HG02938 (cell line): ENCODE measurements around the gene LTBP4.
"Not testable (repeated sequence)": the region's sequence is repeated elsewhere in the genome, so short reads cannot be mapped to it uniquely, and the experiment has no call there.

Source experiments
- ATAC-seq: cut with Tn5 transposase; IDR thresholded peaks from one replicate; pipeline ENCODE4 v1.9.1; 2021; ENCODE audit warnings: mild to moderate bottlenecking, moderate library complexity; ENCODE audit not compliant: unreplicated experiment

The LTBP4 gene

DNA sequence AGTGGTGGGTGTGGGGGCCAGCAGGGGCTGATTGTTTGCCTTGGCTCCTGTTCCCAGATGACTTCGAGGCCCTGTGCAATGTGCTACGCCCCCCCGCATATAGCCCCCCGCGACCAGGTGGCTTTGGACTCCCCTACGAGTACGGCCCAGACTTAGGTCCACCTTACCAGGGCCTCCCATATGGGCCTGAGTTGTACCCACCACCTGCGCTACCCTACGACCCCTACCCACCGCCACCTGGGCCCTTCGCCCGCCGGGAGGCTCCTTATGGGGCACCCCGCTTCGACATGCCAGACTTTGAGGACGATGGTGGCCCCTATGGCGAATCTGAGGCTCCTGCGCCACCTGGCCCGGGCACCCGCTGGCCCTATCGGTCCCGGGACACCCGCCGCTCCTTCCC lies 25.7 kb downstream of the LTBP4 start:
- no peak for ATAC-seq

DNA sequence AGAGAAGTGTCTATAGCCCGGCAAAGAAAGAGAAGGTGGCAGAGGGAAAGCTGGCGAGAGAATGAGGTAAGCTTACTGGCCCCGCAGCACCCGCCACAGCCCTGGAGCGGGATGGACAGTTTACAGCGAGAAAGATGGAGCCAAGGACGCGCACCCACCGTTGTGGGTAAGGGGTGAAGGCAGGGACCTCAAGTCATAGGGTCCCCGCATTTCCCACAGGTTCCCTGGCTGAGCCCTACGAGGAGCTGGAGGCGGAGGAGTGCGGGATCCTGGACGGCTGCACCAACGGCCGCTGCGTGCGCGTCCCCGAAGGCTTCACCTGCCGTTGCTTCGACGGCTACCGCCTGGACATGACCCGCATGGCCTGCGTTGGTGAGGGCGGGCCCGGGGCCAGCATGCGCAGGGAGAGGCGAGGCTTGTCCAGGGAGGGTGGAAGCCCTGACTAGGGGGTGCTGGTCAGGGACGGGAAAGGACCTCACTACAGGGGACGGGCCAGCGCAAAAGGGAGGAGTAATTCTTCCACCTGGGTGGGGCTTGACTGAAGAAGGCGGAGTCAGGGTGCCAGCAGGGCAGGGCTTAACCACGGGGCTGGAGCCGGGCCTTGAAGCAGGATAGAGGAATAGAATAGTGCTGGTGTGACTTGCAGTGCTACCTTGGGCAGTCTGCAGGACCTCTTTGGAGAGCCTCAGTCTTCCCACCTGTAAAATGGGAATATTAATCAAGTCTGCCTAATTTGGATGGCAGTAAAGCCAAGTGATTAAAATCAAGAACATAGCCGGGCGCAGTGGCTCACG lies 26.5 kb downstream of the LTBP4 start:
- no peak for ATAC-seq

DNA sequence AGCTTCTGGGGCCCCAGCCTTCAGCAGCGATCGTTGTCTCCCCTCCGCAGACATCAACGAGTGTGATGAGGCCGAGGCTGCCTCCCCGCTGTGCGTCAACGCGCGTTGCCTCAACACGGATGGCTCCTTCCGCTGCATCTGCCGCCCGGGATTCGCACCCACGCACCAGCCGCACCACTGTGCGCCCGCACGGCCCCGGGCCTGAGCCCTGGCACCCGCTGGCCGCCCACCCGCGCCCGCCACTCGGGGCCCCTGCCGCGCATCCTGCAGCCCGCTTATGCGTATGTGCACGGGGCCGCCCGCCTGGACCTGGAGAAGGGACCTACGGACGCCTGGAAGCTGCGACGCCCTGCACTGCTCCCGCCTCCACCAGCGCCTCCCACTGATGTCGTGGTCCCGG lies 28.2 kb downstream of the LTBP4 start:
- ATAC-seq, result no peak

- ATAC-seq, result no peak
Observed at GRCh38 chr19:40630571-40631160, 29.5 kb downstream of the LTBP4 start.

DNA sequence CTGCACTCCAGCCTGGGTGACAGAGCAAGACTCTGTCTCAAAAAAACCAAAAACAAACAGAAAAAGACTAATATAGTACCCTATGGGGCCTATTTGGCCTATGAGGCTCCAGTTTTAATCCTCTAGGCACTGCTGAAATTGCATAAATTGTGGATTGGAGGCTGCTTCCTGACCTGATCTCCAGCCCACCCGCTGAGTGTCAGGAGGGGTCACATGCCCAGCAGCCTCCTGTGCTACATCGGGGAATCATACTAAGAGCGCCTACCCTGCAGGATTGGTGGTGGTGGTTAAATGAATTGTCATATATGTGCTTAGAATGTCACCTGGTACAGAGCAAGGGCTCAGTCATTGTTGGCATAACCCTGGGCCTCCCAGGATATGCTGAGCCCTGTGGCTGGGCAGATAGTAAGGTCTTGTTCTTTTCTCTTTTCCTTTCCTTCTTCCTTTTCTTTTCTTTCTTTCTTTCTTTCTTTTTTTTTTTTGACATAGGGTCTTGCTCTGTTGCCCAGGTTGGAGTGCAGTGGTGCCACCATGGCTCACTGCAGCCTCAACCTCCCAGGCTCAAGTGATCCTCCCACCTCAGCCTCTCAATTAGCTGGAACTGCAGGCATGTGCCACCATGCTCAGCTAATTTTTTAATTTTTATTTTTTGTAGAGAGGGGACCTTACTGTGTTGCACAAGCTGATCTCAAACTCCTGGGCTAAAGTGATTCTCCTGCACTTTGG lies 31.3 kb downstream of the LTBP4 start:
- ATAC-seq, result no peak

GRCh38 chr19:40633207-40633606 lies 32.0 kb downstream of the LTBP4 start:
- no peak for ATAC-seq

DNA sequence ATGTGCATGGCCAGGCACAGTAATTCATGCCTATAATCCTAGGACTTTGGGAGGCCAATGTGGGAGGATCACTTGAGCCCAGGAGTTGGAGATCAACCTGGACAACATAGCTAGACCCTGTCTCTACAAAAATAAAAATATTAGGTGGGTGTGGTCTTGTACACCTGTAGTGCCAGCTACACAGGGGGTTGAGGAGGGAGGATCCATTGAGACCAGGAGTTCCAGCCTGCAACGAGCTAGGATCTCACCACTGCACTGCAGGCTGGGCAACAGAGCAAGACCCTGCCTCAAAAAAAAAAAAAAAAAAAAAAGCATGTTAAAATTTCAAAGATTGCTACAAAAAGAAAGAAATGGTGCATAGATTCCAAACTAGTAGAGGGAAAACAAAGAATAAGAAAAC lies 37.2 kb downstream of the LTBP4 start:
- no peak for ATAC-seq

- no peak for ATAC-seq
Observed at GRCh38 chr19:40639638-40639982, 38.4 kb downstream of the LTBP4 start.

- no peak for ATAC-seq
Observed at GRCh38 chr19:40640744-40641143, 39.6 kb downstream of the LTBP4 start.

- no peak for ATAC-seq
Observed at GRCh38 chr19:40641281-40641680, 40.1 kb downstream of the LTBP4 start.

- ATAC-seq, result no peak
Observed at GRCh38 chr19:40642051-40642706, 41.0 kb downstream of the LTBP4 start.

- ATAC-seq, result no peak
Observed at GRCh38 chr19:40642757-40643305, 41.7 kb downstream of the LTBP4 start.

- ATAC-seq, result no peak
Observed at GRCh38 chr19:40646743-40647254, 45.6 kb downstream of the LTBP4 start.

DNA sequence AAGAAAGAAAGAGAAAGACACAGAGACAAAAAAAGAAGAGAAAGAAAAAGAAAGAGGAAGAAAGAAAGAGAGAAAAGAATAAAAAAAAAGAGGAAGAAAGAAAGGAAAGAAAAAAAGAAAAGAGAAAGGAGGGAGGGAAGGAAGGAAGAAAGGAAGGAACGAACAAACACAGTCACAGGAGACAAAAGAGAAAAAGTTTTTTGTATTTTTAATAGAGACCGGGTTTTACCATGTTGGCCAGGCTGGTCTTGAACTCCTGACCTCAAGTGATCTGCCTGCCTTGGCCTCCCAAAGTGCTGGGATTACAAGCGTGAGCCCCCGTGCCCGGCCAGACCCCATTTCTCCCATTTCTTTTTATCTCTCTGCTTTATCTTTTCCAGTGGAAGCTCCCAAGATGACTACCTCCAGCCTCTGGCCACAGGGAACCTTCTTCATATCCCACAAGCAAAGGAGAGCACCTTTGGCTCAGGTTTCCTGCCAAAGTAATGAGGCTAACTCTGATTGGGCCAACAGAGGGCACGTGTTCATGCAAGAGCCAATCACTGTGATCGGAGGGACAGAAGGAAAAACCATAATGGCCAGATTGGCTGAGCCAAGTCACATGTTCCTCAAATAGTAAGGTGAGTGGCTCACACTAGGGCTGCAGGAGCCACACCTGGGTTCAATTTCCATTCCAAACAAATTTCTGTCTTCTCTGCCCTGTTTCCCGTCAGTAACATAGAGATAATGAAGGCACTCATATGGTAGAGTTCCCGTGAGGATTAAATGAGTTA lies 48.9 kb downstream of the LTBP4 start:
- not testable (repeated sequence) for ATAC-seq

DNA sequence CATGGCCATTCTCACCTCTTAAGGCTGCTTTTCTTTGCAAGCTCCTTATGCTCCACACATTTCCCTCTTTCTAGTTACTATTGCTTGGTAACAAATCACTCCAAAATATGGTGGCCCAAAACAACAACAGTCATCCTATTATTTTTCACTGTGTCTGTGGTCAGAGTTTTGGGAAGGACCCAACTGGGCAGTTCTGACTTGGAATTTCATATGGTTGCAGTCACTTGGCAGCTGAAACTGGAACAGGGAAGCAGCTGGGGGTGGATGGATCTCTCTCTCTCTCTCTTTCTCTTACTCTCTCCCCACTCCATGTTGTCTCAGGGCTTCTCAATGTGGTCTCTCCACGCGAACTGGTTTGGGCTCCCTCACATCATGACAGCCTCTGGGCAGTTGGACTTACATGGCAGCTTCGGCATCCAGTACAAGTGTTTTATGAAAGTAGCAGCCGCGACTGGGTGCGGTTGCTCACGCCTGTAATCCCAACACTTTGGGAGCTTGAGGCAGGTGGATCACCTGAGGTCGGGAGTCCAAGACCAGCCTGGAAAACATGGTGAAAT lies 49.7 kb downstream of the LTBP4 start:
- no peak for ATAC-seq

GRCh38 chr19:40652303-40652702 lies 51.1 kb downstream of the LTBP4 start:
- ATAC-seq, result not testable (repeated sequence)

DNA sequence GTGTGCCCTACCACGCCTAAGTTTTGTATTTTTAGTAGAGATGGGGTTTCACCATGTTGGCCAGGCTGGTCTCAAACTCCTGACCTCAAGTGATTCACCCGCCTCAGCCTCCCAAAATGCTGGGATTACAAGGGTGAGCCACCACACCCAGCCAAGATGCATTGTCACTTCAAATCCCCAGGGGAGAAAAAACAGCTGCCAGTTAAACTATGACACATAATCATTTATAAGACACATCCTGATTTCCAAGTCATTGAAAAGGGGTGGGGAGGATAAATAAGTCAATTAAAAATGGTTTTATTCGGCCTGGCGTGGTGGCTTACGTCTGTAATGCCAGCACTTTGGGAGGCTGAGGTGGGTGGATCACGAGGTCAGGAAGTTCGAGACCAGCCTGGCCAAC lies 54.5 kb downstream of the LTBP4 start:
- not testable (repeated sequence) for ATAC-seq

GRCh38 chr19:40658031-40658430 lies 56.9 kb downstream of the LTBP4 start:
- no peak for ATAC-seq

GRCh38 chr19:40659116-40659515 lies 57.9 kb downstream of the LTBP4 start:
- ATAC-seq, result no peak

DNA sequence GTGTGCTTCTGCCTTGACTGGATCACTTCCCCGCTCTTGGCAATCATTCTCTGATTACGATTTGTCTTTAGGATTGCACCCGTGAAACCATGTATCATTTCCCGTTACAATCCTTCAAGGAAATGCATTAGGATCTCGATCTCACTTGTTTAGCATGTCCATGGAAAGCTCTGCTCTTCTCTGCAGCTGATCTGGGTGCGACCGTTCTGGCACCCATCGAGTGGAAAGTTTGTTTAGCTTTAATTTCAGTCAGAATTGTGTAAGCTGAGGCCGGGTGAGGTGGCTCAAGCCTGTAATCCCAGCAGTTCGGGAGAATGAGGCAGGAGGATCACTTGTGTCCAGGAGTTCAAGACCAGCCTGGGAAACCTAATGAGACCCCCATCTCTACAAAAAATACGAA lies 58.4 kb downstream of the LTBP4 start:
- ATAC-seq, result no peak
